C4-2B (cell line): ENCODE results near the gene OLA1.

ENCODE experiments used
- CTCF ChIP-seq: fragments of 450-650 bp; conservative IDR thresholded peaks from 2 replicates; pipeline ENCODE4 v1.5.1; 2017; ENCODE audit warnings: mild to moderate bottlenecking
- ZFX ChIP-seq: fragments of 450-650 bp; IDR thresholded peaks from 2 replicates; pipeline ENCODE4 v1.6.1; 2017

GRCh38 chr2:174071321-174071720 lies 177.0 kb downstream of the OLA1 start:
- TF ChIP-seq CTCF = no peak
- no peak for TF ChIP-seq ZFX
